Urinary bladder (tissue), 4 donors: ENCODE results near the gene SERPINE3. TPM values are rescaled to one million over a fixed set of nuclear protein-coding genes. Genes with fewer than 3 reads are reported as not detected.

Source experiments
- DNase-seq: peaks from one replicate; pipeline ENCODE4 v3.0.0-alpha.2; 2015; ENCODE audit errors: extremely low spot score
- H3K27ac ChIP-seq: one replicate; pipeline ENCODE4 v1.5.1; 2013; ENCODE audit warnings: low read depth, mild to moderate bottlenecking, moderate library complexity
- H3K36me3 ChIP-seq: one replicate; pipeline ENCODE4 v1.6.1; 2013; ENCODE audit warnings: mild to moderate bottlenecking, moderate library complexity; ENCODE audit not compliant: insufficient read depth
- H3K4me1 ChIP-seq: one replicate; pipeline ENCODE4 v1.6.1; 2013; ENCODE audit warnings: mild to moderate bottlenecking, moderate library complexity; ENCODE audit not compliant: insufficient read depth
- H3K4me3 ChIP-seq: one replicate; pipeline ENCODE4 v1.5.1; 2013; ENCODE audit warnings: low read depth, low read length
- WGBS: extraction: QIAGEN DNeasy Blood & Tissue Kit; methylation state at CpG from one replicate; pipeline ENCODE4 v1.1.7; 2013; 5-methylcytosine and 5-hydroxymethylcytosine counted together
- polyA plus RNA-seq: library from polyadenylated mRNA; stranded (reverse); fragments of 200-250 nt; gene quantifications from one replicate; pipeline ENCODE4 v1.2.3, GENCODE V29; 2013
- total RNA-seq: library from RNA; depleted of rRNA; stranded (reverse); fragments of >200 nt; gene quantifications from one replicate; pipeline ENCODE4 v1.2.3, GENCODE V29; 2014
- donor health status: healthy with polysubstance abuse.
- donor health status: healthy.

SERPINE3 gene
- total and polyA plus RNA-seq, 2 donors, result 0.16 TPM; not detected in 1

DNA sequence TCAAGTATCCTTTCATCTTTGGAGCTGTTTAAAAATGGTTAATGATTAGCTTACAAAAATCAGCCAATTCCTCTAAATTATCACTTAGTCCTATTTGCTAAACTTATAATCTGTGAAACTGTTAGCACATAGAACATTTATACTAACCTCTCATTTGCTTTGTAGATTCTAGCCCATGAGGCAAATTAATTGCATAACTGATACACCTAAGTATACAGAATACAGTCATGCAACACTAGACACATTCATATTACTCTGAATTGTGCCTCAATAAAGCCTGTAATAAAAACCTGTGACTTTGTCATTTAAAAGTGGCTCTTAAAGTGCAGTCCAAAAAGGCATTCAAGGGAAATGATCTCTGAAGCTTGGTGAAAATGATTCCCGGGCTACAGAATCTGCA, 21.0 kb downstream of the SERPINE3 start:
- Histone ChIP-seq H3K4me1 (no peaks in the 10 kb centered on the region), H3K4me3 (no peak overlapping the region), H3K27ac (no peak overlapping the region), H3K36me3 (peaks cover 2% of the 10 kb centered on the region)
- WGBS, result 94% methylated on average over 1 of the region's 1 CpG
- no peak for DNase-seq

GRCh38 chr13:51361106-51361505, 21.6 kb downstream of the SERPINE3 start:
- no peak for DNase-seq
- H3K4me3 ChIP-seq, result no peak overlapping the region
- peaks cover 2% of the 10 kb centered on the region for H3K36me3 ChIP-seq
- no peaks in the 10 kb centered on the region for H3K4me1 ChIP-seq
- no peak overlapping the region for H3K27ac ChIP-seq

DNA sequence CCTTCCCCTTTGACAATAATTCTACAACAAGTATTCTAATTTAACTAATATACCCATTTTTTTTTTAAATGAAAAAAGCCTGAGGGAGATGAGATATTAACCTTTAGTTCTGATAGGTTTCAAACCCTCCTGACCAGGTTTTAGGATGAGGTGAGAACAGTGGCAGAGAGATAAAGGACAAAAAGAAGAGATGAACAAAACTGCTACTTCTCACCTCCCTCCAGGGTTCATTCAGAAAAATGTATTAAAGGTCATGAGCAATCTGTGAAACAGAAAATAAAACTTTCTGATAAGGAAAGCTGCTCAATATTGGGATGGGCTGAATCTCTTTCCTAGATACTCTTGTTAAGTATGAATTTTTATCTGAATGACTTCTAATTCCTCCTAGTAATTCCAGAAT, 24.1 kb downstream of the SERPINE3 start:
- no peak for DNase-seq
- H3K4me1 ChIP-seq, result no peaks in the 10 kb centered on the region
- no peak overlapping the region for H3K4me3 ChIP-seq
- H3K36me3 ChIP-seq, result peaks cover 2% of the 10 kb centered on the region
- no peak overlapping the region for H3K27ac ChIP-seq

GRCh38 chr13:51364404-51365008, 25.0 kb downstream of the SERPINE3 start:
- no peak overlapping the region for H3K27ac ChIP-seq
- no peak overlapping the region for H3K4me3 ChIP-seq
- 79% methylated on average over 3 of the region's 3 CpGs for WGBS

GRCh38 chr13:51370116-51370515, 30.6 kb downstream of the SERPINE3 start:
- H3K4me3 ChIP-seq, result no peak overlapping the region
- WGBS, result 93% methylated on average over 2 of the region's 2 CpGs
- no peaks in the 10 kb centered on the region for H3K36me3 ChIP-seq
- no peaks in the 10 kb centered on the region for H3K4me1 ChIP-seq
- no peak for DNase-seq
- no peak overlapping the region for H3K27ac ChIP-seq

More at GRCh38 chr13:51364404-51365008, 25.0 kb downstream of the SERPINE3 start:
- H3K36me3 ChIP-seq, result peaks cover 2% of the 10 kb centered on the region
- H3K4me1 ChIP-seq, result no peaks in the 10 kb centered on the region
- DNase-seq, result no peak

DNA sequence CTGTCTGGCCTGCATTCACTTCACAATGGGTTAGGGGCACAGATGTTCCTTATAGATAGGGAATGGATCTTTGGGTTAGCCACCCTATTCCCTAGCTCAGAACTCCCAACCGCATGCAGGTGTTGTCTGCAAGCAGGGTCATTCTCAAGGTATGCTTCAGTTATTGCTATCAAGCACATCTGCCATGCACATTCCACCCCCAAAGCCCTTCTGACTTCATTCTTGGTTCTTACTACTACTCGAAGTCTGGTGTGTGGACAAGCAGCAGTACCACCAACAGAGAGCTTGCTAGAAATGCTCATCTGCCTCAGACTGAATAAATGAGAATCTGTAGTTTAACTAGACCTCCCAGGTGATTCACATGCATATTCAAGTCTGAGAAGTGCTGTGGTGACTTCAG, 31.3 kb downstream of the SERPINE3 start:
- DNase-seq, result no peak
- no peak overlapping the region for H3K27ac ChIP-seq
- no peaks in the 10 kb centered on the region for H3K4me1 ChIP-seq
- WGBS, result 96% methylated on average over 2 of the region's 2 CpGs
- no peaks in the 10 kb centered on the region for H3K36me3 ChIP-seq
- H3K4me3 ChIP-seq, result no peak overlapping the region

GRCh38 chr13:51371768-51372399, 32.4 kb downstream of the SERPINE3 start:
- WGBS, result 92% methylated on average over 6 of the region's 6 CpGs
- Histone ChIP-seq H3K27ac (no peak overlapping the region), H3K4me3 (no peak overlapping the region), H3K4me1 (no peaks in the 10 kb centered on the region), H3K36me3 (no peaks in the 10 kb centered on the region)
- DNase-seq, result no peak

GRCh38 chr13:51373451-51373850, 34.0 kb downstream of the SERPINE3 start:
- no peaks in the 10 kb centered on the region for H3K36me3 ChIP-seq

DNA sequence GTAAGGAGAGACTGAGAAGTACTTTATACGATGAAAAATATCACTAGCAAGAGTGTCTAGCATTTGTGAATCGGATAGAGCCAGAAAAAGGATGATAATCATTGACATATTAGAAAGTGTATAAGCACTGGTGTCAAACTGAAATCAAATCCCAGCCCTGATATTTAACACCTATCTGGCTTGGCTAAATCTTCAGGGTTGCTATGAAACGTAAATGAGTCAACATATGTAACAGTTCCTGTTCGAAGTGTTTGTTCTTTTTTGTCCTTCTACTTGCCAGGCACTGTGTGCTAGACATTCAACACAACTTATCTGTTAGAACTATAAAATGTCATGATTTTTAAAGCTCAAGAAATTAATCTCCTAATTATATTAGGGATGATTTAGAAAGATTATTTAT, 40.8 kb downstream of the SERPINE3 start:
- no peaks in the 10 kb centered on the region for H3K36me3 ChIP-seq
- 77% methylated on average over 4 of the region's 4 CpGs for whole genome bisulfite sequencing
- no peak overlapping the region for H3K4me3 ChIP-seq
- no peak overlapping the region for H3K27ac ChIP-seq
- no peaks in the 10 kb centered on the region for H3K4me1 ChIP-seq
- no peak for DNase-seq

More at GRCh38 chr13:51373451-51373850, 34.0 kb downstream of the SERPINE3 start:
- Histone ChIP-seq H3K27ac (no peak overlapping the region), H3K4me3 (no peak overlapping the region), H3K4me1 (no peaks in the 10 kb centered on the region)
- 94% methylated on average over 2 of the region's 2 CpGs for WGBS
- no peak for DNase-seq

DNA sequence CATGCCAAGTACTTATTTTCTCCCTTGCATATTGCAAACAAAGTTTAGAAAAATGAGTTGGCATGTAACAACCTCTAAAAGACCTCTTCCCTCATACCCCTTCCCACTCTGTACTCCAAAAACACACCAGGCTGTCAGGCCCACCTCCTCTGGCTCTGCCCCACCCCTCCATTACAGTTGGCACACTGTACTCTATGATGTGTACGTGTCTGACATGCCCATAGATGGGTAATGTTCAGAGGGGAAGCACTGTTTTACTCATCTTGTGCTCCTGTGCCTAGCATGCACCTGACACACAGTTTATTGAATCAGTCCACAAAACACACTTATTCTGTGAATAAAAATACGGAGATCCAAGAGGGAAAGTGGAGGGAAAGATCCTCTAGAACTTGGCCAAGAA, 45.6 kb downstream of the SERPINE3 start:
- Histone ChIP-seq H3K4me1 (no peaks in the 10 kb centered on the region), H3K4me3 (no peak overlapping the region), H3K36me3 (no peaks in the 10 kb centered on the region), H3K27ac (no peak overlapping the region)
- WGBS, result 97% methylated on average over 2 of the region's 2 CpGs
- no peak for DNase-seq

DNA sequence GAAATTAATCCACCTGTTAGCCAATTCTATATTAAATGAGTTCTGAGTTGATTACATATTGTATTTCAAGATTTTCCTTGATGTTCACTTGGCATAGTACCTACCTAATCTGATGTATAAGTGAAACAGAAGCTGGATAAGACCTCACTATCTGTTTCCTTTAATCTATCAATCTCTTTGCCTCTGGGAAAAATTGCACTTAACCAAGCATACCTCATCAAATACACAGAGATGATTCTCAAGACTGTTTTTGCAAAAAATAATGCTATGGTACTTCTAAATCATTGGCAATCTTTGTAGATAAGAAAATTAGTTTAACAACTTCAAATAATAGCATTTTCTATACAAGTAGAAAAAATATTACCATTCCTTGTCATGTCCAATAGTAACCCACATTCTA, 55.2 kb downstream of the SERPINE3 start:
- no peak for DNase-seq
- Histone ChIP-seq H3K4me1 (peaks cover 1% of the 10 kb centered on the region), H3K36me3 (no peaks in the 10 kb centered on the region), H3K27ac (no peak overlapping the region), H3K4me3 (no peak overlapping the region)

DNA sequence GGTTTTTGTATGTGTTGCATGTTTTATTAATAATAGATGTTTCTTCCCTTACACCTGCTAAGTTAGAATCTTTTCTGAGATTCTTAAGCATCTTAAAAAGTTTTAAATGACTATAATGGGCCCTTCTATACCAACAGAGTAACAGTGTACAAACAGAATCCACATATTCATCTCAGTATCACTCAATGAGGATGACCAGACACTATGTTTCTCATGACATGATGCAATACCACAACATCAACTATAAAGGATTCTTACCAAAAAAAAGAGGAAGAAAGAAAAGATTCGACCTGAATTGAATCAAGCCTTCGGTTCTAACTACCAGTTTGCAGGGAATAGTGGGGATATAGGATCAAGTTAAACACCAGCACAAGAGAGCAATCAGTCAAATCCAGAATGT, 56.9 kb downstream of the SERPINE3 start:
- 76% methylated on average over 2 of the region's 2 CpGs for WGBS
- H3K27ac ChIP-seq, result no peak overlapping the region
- H3K36me3 ChIP-seq, result no peaks in the 10 kb centered on the region
- no peak for DNase-seq
- peaks cover 1% of the 10 kb centered on the region for H3K4me1 ChIP-seq
- no peak overlapping the region for H3K4me3 ChIP-seq

DNA sequence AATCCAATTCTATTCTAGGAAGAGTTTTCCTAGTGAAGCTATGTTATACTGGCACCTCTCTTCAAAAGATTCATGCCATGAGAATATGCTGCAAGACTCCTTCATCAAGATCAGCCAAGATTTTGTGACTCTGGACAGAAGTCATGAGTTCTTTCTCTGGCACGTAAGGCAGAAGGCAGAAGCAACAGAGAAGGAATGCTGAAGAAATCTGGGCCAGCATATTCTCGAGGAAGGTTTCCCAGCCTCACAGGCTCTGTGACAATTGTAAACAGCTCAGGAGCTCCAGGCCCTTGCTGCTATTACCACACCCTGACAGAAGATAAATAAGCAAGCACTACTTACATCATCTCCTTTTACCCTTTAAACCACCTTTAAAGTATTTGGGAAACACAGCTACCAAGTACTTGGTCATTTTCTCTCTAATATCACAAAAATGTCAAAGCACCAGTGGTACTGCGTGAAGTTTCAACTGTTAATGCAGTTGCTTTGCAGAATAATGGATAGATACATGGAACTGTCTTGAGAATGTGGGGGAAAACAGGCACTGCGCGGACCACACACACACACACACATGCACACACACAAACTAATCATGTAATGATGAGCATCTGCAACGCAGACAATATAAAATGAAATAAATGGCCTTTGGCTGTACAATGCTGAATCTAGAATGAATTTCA, 57.9 kb downstream of the SERPINE3 start:
- Histone ChIP-seq H3K4me3 (no peak overlapping the region), H3K27ac (no peak overlapping the region), H3K4me1 (peaks cover 1% of the 10 kb centered on the region), H3K36me3 (no peaks in the 10 kb centered on the region)
- DNase-seq, result no peak
- WGBS, result 59% methylated on average over 6 of the region's 6 CpGs

DNA sequence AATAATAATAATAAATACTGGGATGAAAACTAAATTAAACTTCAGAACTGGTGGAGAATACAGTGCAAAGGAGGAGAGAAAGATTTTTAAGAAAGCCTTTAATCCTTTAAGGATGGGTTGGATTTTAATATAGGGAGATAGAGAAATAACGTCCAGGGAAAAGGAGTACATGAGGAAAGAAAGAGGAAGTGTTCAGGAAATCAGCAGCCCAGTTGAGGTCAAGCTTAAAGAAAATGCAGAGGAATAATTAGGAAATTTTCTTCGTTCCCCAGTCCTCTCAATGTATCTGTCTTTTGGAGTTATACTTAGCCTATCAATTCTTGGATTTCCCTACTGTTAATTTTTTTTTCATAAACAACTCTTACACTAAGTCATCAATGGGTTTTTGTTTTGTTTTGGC, 65.7 kb downstream of the SERPINE3 start:
- H3K36me3 ChIP-seq, result no peaks in the 10 kb centered on the region
- H3K4me1 ChIP-seq, result peaks cover 2% of the 10 kb centered on the region
- no peak for DNase-seq
- H3K4me3 ChIP-seq, result no peak overlapping the region
- 63% methylated on average over 2 of the region's 2 CpGs for WGBS
- H3K27ac ChIP-seq, result no peak overlapping the region
